Activated CD8-positive, alpha-beta memory T cell treated with anti-CD3 and anti-CD28 coated beads, Interleukin-2, amount 50 U/mL, for 24 hours (primary cell): ENCODE measurements around the gene HBA2.
"Not testable (repeated sequence)": the region's sequence is repeated elsewhere in the genome, so short reads cannot be mapped to it uniquely, and the experiment has no call there.

Source experiments
- DNase-seq: peaks from one replicate; pipeline ENCODE4 v3.0.0-alpha.2; 2020; ENCODE audit errors: extremely low read depth

Gene HBA2

DNA sequence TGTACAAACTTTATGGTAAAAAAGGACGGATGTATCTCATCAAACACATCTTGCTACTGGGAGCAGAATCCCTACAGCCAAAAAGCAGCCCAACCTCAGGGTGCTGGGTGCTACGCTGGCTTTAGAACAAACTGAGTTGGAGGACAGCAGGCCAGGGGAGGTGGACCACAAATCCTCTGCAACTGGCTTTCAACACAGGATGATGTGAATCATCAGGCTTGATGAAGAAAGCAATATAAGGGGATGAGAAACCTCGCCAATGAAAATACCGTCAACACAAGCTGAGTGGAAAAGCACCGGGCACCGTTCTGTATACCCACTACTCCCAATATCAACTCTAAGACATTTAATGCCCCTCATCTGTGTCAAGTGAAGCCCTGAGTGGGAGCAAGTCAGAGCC, 21.8 kb downstream of the HBA2 start:
- no peak for DNase-seq

DNA sequence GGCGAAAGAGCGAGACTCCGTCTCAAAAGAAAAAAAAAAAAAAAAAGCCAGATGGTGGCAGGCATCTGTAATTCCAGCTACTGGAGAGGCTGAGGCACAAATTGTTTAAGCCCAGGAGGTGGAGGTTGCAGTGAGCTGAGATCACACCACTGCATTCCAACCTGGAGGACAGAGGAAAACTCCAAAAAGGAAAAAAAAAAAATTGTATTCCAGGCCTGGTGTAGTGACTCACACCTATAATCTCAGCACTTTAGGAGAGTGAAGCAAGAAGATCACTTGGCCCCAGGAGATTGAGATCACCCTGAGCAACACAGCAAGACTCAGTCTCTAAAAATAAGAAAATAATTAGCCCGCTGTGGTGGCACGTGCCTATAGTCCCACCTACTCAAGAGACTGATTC, 27.7 kb downstream of the HBA2 start:
- no peak for DNase-seq

DNA sequence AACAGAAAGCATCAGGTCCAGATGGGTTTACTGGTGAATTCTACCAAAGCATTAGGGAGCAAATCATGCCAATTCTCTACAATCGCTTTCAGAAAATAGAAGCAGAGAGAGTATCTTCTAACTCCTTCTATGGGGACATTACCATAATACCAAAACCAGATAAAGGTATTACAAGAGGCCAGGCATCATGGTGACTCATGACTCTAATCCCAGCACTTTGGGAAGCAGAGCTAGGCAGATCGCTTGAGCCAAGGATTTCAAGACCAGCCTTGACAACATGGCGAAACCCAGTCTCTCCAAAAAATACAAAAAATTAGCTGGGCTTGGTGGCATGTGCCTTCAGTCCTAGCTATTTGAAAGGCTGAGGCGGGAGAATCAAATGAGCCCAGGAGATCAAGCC, 30.6 kb downstream of the HBA2 start:
- no peak for DNase-seq

DNA sequence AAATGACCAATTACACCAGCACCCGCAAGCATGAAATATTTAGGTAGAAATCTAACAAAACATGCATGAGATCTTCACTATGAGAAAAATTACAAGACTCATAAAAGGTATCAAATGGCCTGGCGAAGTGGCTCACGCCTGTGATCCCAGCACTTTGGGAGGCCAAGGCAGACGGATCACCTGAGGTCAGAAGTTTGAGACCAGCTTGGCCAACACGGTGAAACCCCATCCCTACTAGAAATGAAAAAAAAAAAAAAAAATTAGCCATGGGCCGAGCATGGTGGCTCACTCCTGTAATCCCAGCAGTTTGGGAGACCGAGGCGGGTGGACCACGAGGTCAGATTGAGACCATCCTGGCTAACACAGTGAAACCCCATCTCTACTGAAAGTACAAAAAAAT, 31.4 kb downstream of the HBA2 start:
- not testable (repeated sequence) for DNase-seq

DNA sequence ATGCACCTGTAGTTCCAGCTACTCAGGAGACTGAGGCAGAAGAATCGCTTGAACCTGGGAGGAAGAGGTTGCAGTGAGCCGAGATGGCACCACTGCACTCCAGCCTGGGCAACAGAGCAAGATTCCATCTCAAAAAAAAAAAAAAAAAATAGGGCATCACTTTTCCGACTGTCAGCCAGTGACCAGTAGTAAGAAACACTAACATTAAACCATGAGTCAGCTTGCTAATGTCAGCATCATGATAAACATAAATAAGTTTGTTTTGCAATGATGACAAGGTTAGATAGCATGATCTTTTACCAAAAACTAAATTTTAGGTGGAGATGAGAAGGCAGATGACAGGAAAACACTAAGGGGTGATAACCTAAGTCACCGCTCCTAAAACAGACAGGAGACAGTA, 36.7 kb downstream of the HBA2 start:
- not testable (repeated sequence) for DNase-seq

DNA sequence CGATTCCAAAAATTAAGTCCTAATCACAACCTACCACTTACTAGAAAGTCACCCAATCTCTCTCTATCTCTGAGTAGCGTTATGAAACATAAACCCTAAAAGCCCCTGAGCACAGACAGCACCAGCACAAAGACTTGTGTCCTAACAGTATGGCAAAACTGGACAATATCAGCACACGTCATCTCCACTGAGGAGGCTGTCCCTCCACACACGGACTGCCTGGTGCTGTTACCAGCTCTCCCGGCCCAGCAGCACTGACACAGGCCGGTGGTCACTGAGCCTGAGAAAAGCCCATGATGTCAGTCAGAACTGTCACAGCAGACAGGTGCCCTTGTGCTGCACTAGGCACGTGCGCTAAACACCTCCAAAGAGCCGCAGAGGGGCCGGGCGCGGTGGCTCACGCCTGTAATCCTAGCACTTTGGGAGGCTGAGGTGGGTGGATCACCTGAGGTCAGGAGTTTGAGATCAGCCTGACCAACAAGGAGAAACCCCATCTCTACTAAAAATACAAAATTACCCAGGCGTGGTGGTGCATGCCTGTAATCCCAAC, 39.0 kb downstream of the HBA2 start:
- DNase-seq: not testable (repeated sequence)

DNA sequence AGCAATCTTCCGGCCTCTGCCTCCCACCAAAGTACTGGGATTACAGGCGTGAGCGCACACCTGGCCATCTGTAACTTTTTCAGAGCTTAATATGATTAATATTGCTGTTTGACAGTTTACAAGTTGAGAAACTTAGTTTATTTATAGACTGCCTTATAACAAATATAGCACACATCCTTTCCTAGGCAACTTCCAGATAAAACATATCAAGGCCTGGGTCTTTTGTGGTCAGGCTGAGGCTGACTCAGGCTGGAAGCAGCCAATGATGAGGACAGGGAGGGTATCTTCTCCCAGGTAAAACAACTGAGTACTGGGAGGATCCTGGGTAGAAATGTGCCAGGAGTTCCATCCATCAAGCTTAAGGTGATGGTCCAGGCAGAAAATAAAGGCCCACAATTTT, 40.3 kb downstream of the HBA2 start:
- no peak for DNase-seq

DNA sequence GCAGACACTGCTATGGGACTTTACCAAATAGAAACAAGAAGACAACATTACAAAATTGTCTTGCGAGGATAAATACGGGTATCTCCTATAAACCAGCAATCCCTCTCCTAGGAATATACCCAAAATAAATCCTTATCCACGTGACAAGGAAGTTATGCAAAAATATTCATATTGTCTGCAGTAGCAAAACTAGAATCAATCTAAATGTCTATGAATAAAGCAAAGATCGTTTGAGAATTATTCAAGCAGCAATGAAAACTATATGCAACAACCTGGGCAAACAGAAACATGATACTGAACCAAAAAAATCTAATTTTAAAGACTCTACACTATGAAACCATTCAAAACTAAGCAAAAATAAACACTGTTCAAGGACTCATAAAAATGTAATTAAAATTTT, 47.3 kb downstream of the HBA2 start:
- no peak for DNase-seq
